Suppressor macrophage treated with lipopolysaccharide for 4 hours (primary cell): ENCODE results near the gene FAM89A.

ENCODE experiments used
- DNase-seq: peaks from one replicate; pipeline ENCODE4 v3.0.0-alpha.2; 2020

The FAM89A gene

GRCh38 chr1:231040019-231040799, at the start of gene FAM89A:
FAM89A (minus strand) TSS chr1:231040254; CDS start chr1:231040211, 43 bp downstream.
- peak; percentile 78 for DNase-seq

- no peak for DNase-seq
These were observed 44.3 kb upstream of the FAM89A start for GRCh38 chr1:231084353-231084752.

GRCh38 chr1:231079163-231079562, 39.1 kb upstream of the FAM89A start:
- no peak for DNase-seq

GRCh38 chr1:231078250-231078649, 38.2 kb upstream of the FAM89A start:
- DNase-seq: no peak

GRCh38 chr1:231076802-231077201, 36.7 kb upstream of the FAM89A start:
- DNase-seq: no peak

DNA sequence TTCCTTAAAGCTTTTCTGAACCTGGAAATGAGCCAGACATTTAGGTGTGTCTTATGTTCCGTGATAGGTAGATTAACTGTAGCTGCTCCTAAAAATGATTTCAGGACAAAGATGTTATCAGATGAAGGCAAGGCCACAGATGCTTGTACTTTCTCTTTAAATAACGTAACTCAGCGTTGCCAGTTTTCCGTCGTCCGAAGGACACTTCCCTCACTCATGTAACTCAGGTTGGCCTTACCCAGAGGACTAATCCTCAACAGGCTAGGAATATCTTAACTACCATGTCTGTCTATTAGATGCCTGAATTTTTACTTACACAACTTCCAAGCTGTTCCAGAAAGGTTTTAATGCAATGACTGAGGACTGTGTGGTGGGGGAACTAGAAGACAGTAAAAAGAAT, 35.4 kb upstream of the FAM89A start:
- no peak for DNase-seq

DNA sequence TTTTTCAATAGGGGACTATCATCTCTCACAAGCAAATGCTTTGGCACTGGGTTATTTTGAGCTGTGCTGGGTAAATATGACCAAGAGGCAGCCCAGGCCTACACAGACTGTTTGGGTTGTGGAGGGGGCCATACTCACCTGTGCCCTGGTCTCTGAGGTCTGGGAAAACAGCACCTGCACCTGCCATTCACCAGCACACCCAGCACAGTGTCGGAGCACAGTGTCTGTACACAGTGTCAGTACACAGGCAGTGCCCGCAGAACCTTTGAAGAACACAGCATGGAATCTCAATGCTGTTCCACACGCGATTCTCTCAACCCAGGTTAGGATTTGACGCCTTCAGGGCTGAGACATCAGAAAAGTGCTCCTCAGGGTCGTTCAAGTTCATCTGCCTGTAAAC, 35.0 kb upstream of the FAM89A start:
- no peak for DNase-seq

- no peak for DNase-seq
These were observed 34.0 kb upstream of the FAM89A start for GRCh38 chr1:231074046-231074445.

DNA sequence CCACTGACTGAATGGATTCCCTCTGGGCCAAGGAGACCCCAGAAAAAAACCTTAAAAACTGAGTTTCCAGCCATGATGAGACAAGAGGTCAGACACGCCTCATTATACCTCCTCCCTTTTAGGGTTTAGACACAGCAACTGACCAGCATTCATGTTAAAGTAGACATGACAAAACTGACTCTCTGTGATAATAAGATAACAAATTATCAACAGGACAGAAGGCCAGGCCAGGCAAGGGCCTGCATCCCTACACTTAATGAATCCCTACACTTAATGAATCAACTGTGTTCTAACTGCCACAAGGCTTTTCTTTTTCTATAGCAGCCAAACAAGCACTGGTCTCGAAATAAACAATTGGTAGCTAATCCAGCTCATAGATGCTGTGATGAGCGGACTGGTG, 33.3 kb upstream of the FAM89A start:
- DNase-seq: no peak

GRCh38 chr1:231072502-231073094, 32.5 kb upstream of the FAM89A start:
- DNase-seq: no peak

GRCh38 chr1:231072041-231072440, 32.0 kb upstream of the FAM89A start:
- no peak for DNase-seq

- DNase-seq: no peak
These were observed 30.8 kb upstream of the FAM89A start for GRCh38 chr1:231070758-231071444.

DNA sequence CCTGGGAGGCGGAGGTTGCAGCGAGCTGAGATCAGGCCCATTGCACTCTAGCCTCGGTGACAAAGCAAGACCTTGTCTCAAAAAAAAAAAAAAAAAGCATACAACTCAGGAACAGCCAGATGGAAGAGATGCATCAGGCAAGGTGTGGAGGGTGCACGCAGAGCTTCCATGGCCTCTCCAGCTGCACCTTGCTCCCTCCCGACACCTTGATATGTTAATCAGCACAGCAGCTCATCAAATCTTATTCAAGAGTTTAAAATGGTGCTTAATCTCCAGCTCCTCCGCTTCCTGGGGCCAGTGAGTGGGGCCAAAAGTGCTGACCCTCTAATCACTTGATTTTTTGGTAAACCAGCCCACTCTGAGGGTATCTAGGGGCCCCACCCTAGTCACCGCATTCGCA, 29.3 kb upstream of the FAM89A start:
- DNase-seq: no peak

DNA sequence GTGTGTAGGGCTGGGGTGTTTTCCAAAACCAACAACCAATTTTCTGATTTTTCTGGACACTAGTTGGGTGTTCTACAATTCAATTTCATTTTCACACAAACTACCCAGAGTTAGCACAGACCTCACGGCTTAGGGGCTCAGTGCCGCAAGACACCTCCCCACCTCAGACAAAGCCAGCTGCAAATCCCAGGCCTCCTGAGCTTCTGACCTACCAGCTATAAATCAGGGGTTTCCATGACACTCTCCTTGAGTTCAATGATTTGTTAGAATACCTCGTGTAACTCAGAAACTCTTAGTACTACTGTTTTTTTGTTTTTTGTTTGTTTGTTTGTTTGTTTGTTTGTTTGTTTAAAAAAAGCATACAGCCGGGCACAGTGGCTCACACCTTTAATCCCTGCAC, 28.7 kb upstream of the FAM89A start:
- no peak for DNase-seq

- DNase-seq: no peak
These were observed 25.6 kb upstream of the FAM89A start for GRCh38 chr1:231065510-231066241.

DNA sequence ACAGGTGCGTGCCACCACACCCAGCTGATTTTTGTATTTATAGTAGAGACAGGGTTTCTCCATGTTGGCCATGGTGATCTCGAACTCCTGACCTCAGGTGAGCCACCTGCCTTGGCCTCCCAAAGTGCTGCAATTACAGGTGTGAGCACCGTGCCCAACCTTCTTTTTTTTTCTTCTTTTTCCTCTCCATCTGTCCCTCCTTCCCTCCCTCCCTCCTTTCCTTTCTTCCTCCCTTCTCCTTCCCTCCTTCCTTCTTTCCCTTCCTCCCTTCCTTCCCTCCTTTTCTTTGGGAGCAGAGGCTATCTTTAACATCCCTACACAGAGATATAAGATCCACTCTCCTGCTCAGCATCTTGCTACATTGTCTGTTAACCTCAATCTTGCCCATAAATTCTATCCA, 24.4 kb upstream of the FAM89A start:
- DNase-seq: no peak

DNA sequence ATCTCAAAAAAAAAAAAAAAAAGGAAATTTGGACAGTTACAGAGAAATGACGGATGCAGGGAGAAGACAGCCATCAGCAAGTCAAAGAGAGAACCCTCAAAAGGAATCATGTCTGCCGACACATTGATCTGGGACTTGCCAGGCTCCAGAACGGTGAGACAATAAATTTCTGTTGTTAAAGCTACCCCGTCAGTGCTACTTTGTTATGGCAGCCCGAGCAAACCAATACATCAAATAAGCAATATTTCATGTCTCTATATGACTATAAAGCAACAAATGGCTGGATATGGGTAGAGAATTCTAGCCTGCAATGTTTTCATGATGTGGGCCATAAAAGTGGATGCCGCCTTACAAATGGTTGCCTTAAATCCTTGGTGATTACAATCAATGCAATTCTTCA, 23.3 kb upstream of the FAM89A start:
- no peak for DNase-seq

DNA sequence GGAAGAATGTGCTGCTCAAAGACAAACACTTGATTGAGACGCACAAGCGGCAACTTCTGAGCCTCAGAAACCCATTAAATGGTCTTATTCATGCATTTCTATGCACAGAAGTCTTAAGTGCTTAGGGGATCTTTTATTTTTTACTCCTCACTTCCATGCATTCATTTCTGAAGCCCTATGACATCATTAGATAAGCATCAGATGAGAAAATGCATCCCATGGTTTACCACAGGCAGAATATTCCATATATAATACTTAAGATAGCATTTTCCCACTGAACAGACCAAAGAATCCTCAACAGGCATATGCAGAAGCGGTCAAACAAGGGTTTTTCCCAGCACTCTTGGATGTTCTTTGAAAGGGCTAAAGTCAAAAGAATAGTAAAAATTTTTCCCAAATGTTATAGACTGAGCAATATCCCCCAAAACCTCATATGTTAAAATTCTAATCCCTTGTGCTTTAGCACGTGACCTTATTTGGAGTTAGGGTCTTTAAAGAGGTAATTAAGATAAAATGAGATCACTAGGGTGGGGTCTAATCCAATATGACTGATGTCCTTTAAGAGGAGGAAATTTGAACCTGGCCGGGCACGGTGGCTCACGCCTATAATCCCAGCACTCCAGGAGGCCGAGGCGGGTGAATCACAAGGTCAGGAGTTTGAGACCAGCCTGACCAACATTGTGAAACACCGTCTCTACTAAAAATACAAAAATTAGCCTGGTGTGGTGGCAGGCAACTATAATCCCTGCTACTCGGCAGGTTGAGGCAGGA, 22.6 kb upstream of the FAM89A start:
- DNase-seq: no peak

DNA sequence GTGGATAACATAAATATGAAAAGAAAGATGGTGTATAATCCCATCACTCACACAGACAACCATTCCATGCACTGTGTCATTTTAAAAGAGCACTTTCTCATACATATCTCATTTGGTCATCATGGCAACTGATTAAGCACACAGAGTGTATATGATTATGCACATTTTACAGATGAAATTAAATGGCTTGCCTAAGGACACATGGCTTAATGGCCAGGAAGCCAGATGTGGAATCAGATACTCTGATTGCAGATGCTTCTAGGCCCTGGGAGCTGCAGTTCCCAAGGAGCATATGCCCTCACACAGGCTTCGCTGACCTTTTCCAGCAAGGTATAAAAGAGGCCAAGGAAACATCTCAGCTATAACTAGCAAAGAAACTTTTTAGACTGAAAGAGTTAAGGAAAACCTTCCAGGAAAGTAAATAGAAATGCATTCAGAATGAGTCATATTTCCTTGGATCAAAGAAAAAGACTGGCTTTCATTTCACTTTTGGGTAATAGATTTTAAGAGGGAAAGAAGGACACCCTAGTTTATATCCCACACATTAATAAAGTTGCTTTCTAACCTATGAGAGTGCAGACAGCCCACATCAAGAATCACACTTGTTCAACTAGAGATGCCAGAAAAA, 19.6 kb upstream of the FAM89A start:
- DNase-seq: no peak

DNA sequence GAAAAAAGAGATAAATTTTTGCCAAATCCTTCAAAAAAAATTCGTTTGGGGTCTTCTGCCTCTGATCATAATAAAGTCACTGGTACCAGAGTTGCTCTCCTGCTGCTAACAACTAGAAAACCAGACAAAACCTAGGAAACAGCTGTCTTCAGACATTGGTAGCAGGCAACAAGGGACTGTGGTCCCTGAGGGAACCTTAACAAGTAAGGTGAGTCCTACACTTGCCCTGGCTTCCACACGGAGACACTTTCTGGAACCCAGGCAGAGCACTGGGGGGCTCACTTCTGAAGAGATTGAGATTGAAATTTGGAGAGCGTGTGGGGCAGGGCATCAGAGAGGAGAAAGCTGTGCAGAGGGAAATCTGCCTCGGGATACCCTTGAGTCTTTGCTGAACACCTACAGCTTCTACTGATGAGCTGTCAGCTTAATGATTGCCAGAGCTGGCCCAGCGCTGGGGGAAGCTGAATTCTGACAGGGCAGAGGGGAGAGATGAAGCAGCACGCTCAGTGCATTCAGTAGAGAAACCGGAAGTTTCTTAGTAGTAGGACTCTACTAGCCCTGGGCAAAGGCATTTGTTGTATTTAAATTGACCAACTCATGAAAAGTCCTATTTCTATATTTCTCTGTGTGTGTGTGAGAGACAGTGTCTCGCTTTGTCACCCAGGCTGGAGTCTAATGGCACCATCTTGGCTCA, 18.5 kb upstream of the FAM89A start:
- no peak for DNase-seq

DNA sequence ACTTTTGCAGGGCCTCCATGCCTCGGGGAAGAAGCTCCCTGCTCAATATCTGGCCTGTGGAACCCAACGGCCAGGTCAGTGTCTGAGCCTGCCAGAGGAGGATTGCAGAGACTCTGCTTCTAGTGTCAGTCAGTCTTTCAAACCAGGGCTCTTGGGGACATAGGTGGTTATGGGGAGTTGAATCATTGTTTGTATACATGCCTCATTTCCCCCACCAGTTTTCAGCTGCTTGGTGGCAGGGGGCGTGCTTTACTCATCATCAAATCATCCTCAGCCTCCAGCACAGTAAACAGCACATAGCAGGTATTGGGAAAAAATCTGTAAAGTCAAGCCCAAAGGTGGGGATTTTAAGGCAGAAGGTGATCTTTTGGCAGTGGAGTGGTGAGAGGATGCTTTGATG, 17.4 kb upstream of the FAM89A start:
- DNase-seq: no peak

- no peak for DNase-seq
These were observed 15.2 kb upstream of the FAM89A start for GRCh38 chr1:231055271-231055670.
